Uterus (tissue), 2 donors: ENCODE measurements around the gene HOXA1.

Experiments
- CTCF ChIP-seq, 4 experiments: fragments of 200-600 bp in 2 of 4; fragments of 450-650 bp in 2 of 4; sonication (generic) in 2 of 4; IDR thresholded peaks; one replicate each; pipeline ENCODE4 v1.5.1; 2016 to 2019; ENCODE audit warnings: antibody characterized with exemption in 4 of 4, mild to moderate bottlenecking in 2 of 4, moderate library complexity in 1 of 4
- POLR2A ChIP-seq, 2 donors: fragments of 450-650 bp; IDR thresholded peaks; one replicate each; pipeline ENCODE4 v1.6.1; 2016; ENCODE audit warnings: antibody characterized with exemption in 2 of 2, mild to moderate bottlenecking in 1 of 2, moderate library complexity in 1 of 2

GRCh38 chr7:27064661-27065060 lies 31.1 kb downstream of the HOXA1 start:
- TF ChIP-seq POLR2A (IDR thresholded peaks at IDR 0.05) (no peak), CTCF (IDR thresholded peaks at IDR 0.05) (no peak)
